Measurements from ENCODE around the gene PTGDS.
A peak's percentile ranks its signal among the peaks of the same experiment; 100 is the strongest.
"Not testable (repeated sequence)": the region's sequence is repeated elsewhere in the genome, so short reads cannot be mapped to it uniquely, and the experiment has no call there.

The PTGDS gene

GRCh38 chr9:136992819-136993369 lies 15.6 kb downstream of the PTGDS start:
- peak in 1 of 4 experiments; percentile 55 for DNase-seq

- DNase-seq: no peak
These were observed 17.0 kb downstream of the PTGDS start for GRCh38 chr9:136994180-136994887.

GRCh38 chr9:136994888-136995230 lies 17.6 kb downstream of the PTGDS start:
- no peak for DNase-seq

- no peak for DNase-seq
These were observed 18.1 kb downstream of the PTGDS start for GRCh38 chr9:136995362-136995761.

GRCh38 chr9:136995772-136996311 lies 18.5 kb downstream of the PTGDS start:
- DNase-seq: no peak

GRCh38 chr9:136996361-136997292 lies 19.3 kb downstream of the PTGDS start, which contains the start of gene CLIC3:
CLIC3 (minus strand) TSS chr9:136996568; CDS start chr9:136996543, 25 bp downstream.
- no peak for DNase-seq

GRCh38 chr9:136997371-136997770 lies 20.1 kb downstream of the PTGDS start:
- DNase-seq: no peak

- no peak for DNase-seq
These were observed 20.5 kb downstream of the PTGDS start for GRCh38 chr9:136997830-136998234.

- no peak for DNase-seq
These were observed 23.1 kb downstream of the PTGDS start for GRCh38 chr9:137000177-137000930.

- DNase-seq: no peak
These were observed 24.7 kb downstream of the PTGDS start for GRCh38 chr9:137001857-137002645.

- DNase-seq: no peak
These were observed 25.3 kb downstream of the PTGDS start for GRCh38 chr9:137002646-137003041.

- not testable (repeated sequence) for DNase-seq
These were observed 27.0 kb downstream of the PTGDS start for GRCh38 chr9:137004285-137004684.

GRCh38 chr9:137006116-137007003 lies 29.1 kb downstream of the PTGDS start:
- DNase-seq: no peak

- DNase-seq: no peak
These were observed 30.0 kb downstream of the PTGDS start for GRCh38 chr9:137007108-137007815.

- DNase-seq: no peak
These were observed 30.5 kb downstream of the PTGDS start for GRCh38 chr9:137007816-137008270.

GRCh38 chr9:137008312-137008711 lies 31.0 kb downstream of the PTGDS start:
- DNase-seq: no peak

GRCh38 chr9:137009217-137009616 lies 31.9 kb downstream of the PTGDS start:
- DNase-seq: no peak

GRCh38 chr9:137009938-137010732 lies 32.8 kb downstream of the PTGDS start:
- no peak for DNase-seq

- no peak for DNase-seq
These were observed 33.9 kb downstream of the PTGDS start for GRCh38 chr9:137011156-137011555.
